ENCODE data around the gene VDR. TPM values are rescaled to one million over a fixed set of nuclear protein-coding genes. Genes with fewer than 3 reads are reported as not detected.

VDR gene
- total RNA-seq, 1 experiment from 2014 or later: 9.5 TPM

- intact Hi-C loops (cut with micrococcal nuclease): loop anchor here (5.0 kb wide), 1 partner anchor 1393 kb away; no protein-coding TSS in a partner anchor
Observed at GRCh38 chr12:47910486-47910885, 5.7 kb upstream of the VDR start.

More at GRCh38 chr12:47910486-47910885, 5.7 kb upstream of the VDR start:
- RAD21 ChIA-PET (ENCODE audit: low non-redundant PET in 1 of 2, low total read pairs in 2 of 2, uncharacterized antibody in 2 of 2, unreplicated experiment in 2 of 2): no interaction called here
- TF ChIP-seq SIN3A (IDR thresholded peaks at IDR 0.05; ENCODE audit: low read depth) (no peak), ATF3 (IDR thresholded peaks at IDR 0.05) (no peak), JUND (IDR thresholded peaks at IDR 0.05) (no peak), RAD21 (IDR thresholded peaks at IDR 0.05; ENCODE audit: low read depth) (no peak), EGR1 (IDR thresholded peaks at IDR 0.05; ENCODE audit: low read depth) (no peak), REST (IDR thresholded peaks at IDR 0.05; ENCODE audit: low read depth) (no peak), SP1 (IDR thresholded peaks at IDR 0.05; ENCODE audit: low read depth) (no peak)
- Histone ChIP-seq H3K27me3 (ENCODE audit: insufficient read depth, low read length) (no peaks in the 10 kb centered on the region), H2AFZ (ENCODE audit: low read depth, low read length, poor library complexity, severe bottlenecking) (no peak overlapping the region), H3K27ac (ENCODE audit: low read depth, low read length) (no peak overlapping the region), H3K36me3 (ENCODE audit: control insufficient read depth in 1 of 2, insufficient read depth in 2 of 2, low read length in 2 of 2) (no peaks in the 10 kb centered on the region), H3K4me3 (replicated peaks in 1 of 2; ENCODE audit: low read depth in 1 of 2, low read length in 2 of 2) (no peak overlapping the region), H3K9ac (ENCODE audit: low read length) (no peak overlapping the region), H3K9me2 (ENCODE audit: insufficient read depth) (no peaks in the 10 kb centered on the region), H3K79me2 (ENCODE audit: insufficient read depth, low read length) (no peaks in the 10 kb centered on the region), H3K9me3 (ENCODE audit: control insufficient read depth in 1 of 2, insufficient read depth in 1 of 2, low read depth in 1 of 2, low read length in 2 of 2) (no peaks in the 10 kb centered on the region), H4K20me1 (ENCODE audit: insufficient read depth) (no peaks in the 10 kb centered on the region), H3K4me2 (ENCODE audit: low read length) (no peak overlapping the region), H3K4me1 (ENCODE audit: control insufficient read depth in 1 of 2, insufficient read depth in 2 of 2, low read length in 2 of 2) (peaks cover 4 to 9% of the 10 kb centered on the region in 2 experiments; a peak in 3 of 4 replicates)
- CTCF ChIA-PET: no interaction called here
- DNase-seq (ENCODE audit: low read depth, low spot score): no peak
- POLR2A ChIA-PET: interaction anchor here (0.7 kb wide), 1 partner anchor 11 kb away, joined by 3 read pairs; no protein-coding TSS in a partner anchor
- ATAC-seq: no peak
- no TSS peak for BruUV-seq (replicated peaks)

Measured in HCT116 (cell line).